GM23338 (cell line): ENCODE results near the gene CKS1B. TPM values are rescaled to one million over a fixed set of nuclear protein-coding genes. Genes with fewer than 3 reads are reported as not detected.
A peak's percentile ranks its signal among the peaks of the same experiment; 100 is the strongest.

Source experiments
- ATAC-seq: fragments of 200-7000 bp; cut with Tn5 transposase; 3 replicates; pipeline ENCODE4 v1.9.1; 2020
- DNase-seq: peaks from one replicate; pipeline ENCODE4 v3.0.0-alpha.2; 2015; ENCODE audit warnings: low spot score
- H2AFZ ChIP-seq: fragments of 200-600 bp; sonication (generic); 2 replicates; pipeline ENCODE4 v1.8.0; 2016; ENCODE audit warnings: antibody characterized with exemption, mild to moderate bottlenecking, moderate library complexity
- H3F3A ChIP-seq: fragments of 200-600 bp; sonication (generic); replicated peaks from 2 replicates; pipeline ENCODE4 v1.8.0; 2017; ENCODE audit warnings: antibody characterized with exemption, mixed run types, low read depth
- H3K27ac ChIP-seq: fragments of 200-600 bp; sonication (generic); 2 replicates; pipeline ENCODE4 v1.6.1; 2016; ENCODE audit warnings: low read depth
- H3K27me3 ChIP-seq: fragments of 200-600 bp; sonication (generic); 2 replicates; pipeline ENCODE4 v1.8.0; 2016; ENCODE audit warnings: mild to moderate bottlenecking, mixed run types, moderate library complexity; ENCODE audit not compliant: insufficient read depth
- H3K36me3 ChIP-seq: fragments of 200-600 bp; sonication (generic); 2 replicates; pipeline ENCODE4 v1.8.0; 2016; ENCODE audit warnings: mild to moderate bottlenecking; ENCODE audit not compliant: insufficient read depth
- H3K4me1 ChIP-seq: fragments of 200-600 bp; sonication (generic); 2 replicates; pipeline ENCODE4 v1.8.0; 2016; ENCODE audit warnings: mild to moderate bottlenecking, moderate library complexity; ENCODE audit not compliant: insufficient read depth
- H3K4me2 ChIP-seq: fragments of 200-600 bp; sonication (generic); 2 replicates; pipeline ENCODE4 v1.7.1; 2017; ENCODE audit warnings: mixed run types
- H3K4me3 ChIP-seq: fragments of 200-600 bp; sonication (generic); 2 replicates; pipeline ENCODE4 v1.6.1; 2016; ENCODE audit warnings: mixed run types
- H3K79me2 ChIP-seq: fragments of 200-600 bp; sonication (generic); replicated peaks from 2 replicates; pipeline ENCODE4 v1.8.0; 2017; ENCODE audit warnings: mild to moderate bottlenecking; ENCODE audit not compliant: insufficient read depth
- H3K9me2 ChIP-seq: fragments of 200-600 bp; sonication (generic); 2 replicates; pipeline ENCODE4 v1.8.0; 2017; ENCODE audit not compliant: insufficient read depth
- H4K20me1 ChIP-seq: fragments of 200-600 bp; sonication (generic); replicated peaks from 2 replicates; pipeline ENCODE4 v1.8.0; 2017; ENCODE audit warnings: mild to moderate bottlenecking; ENCODE audit not compliant: insufficient read depth
- H3K27ac Mint-ChIP-seq: 2 replicates; pipeline ENCODE4 v1.8.0; 2020; ENCODE audit warnings: inconsistent platforms, mild to moderate bottlenecking, moderate library complexity, mixed read lengths
- H3K27me3 Mint-ChIP-seq: 3 replicates; pipeline ENCODE4 v1.8.0; 2022; ENCODE audit warnings: low read depth, mild to moderate bottlenecking, moderate library complexity, mixed read lengths, inconsistent platforms; ENCODE audit not compliant: insufficient read depth, poor library complexity
- H3K36me3 Mint-ChIP-seq: 3 replicates; pipeline ENCODE4 v1.8.0; 2021; ENCODE audit warnings: low read depth, mild to moderate bottlenecking, inconsistent platforms, moderate library complexity, mixed read lengths
- H3K4me1 Mint-ChIP-seq: 3 replicates; pipeline ENCODE4 v1.8.0; 2020; ENCODE audit warnings: mild to moderate bottlenecking, inconsistent platforms, mixed read lengths
- H3K4me3 Mint-ChIP-seq: 3 replicates; pipeline ENCODE4 v1.8.0; 2021; ENCODE audit warnings: moderate library complexity, mild to moderate bottlenecking, inconsistent platforms, mixed read lengths
- H3K9me3 Mint-ChIP-seq: 3 replicates; pipeline ENCODE4 v1.8.0; 2020; ENCODE audit warnings: moderate library complexity, mild to moderate bottlenecking, inconsistent platforms, mixed read lengths
- CREB1 ChIP-seq: fragments of 250-450 bp; sonication (Bioruptor Pico); IDR thresholded peaks from 2 replicates; pipeline ENCODE4 v1.5.0; 2020; ENCODE audit warnings: low read depth, mild to moderate bottlenecking, moderate library complexity
- EZH2 ChIP-seq: fragments of 200-600 bp; sonication (generic); IDR thresholded peaks from one replicate; pipeline ENCODE4 v1.8.0; 2017; ENCODE audit warnings: antibody characterized with exemption, mild to moderate bottlenecking, low read depth; ENCODE audit not compliant: unreplicated experiment
- EZH2phosphoT487 ChIP-seq: fragments of 200-600 bp; sonication (generic); IDR thresholded peaks from one replicate; pipeline ENCODE4 v1.8.1; 2018; ENCODE audit warnings: antibody characterized with exemption; ENCODE audit not compliant: unreplicated experiment
- JUNB ChIP-seq: IDR thresholded peaks from one replicate; pipeline ENCODE4 v1.6.1; 2016; ENCODE audit warnings: antibody characterized with exemption; ENCODE audit not compliant: unreplicated experiment
- POLR2AphosphoS5 ChIP-seq: IDR thresholded peaks from 2 replicates; pipeline ENCODE4 v1.6.1; 2016; ENCODE audit warnings: antibody characterized with exemption, low read depth
- STAT1 ChIP-seq: IDR thresholded peaks from one replicate; pipeline ENCODE4 v1.6.1; 2016; ENCODE audit warnings: antibody characterized with exemption; ENCODE audit not compliant: unreplicated experiment
- ZNF114 ChIP-seq: fragments of 250-450 bp; sonication (Bioruptor Pico); IDR thresholded peaks from 2 replicates; pipeline ENCODE4 v1.5.0; 2020; ENCODE audit warnings: mild to moderate bottlenecking, moderate library complexity
- ZNF331 ChIP-seq: fragments of 250-450 bp; sonication (Bioruptor Pico); IDR thresholded peaks from 2 replicates; pipeline ENCODE4 v1.5.0; 2020; ENCODE audit warnings: low read depth, mild to moderate bottlenecking, moderate library complexity
- polyA plus RNA-seq: library from polyadenylated mRNA; unstranded; fragments of >200 nt; fragmentation: Nextera tagmentation; extraction: Ambion mirVana; gene quantifications from 2 replicates; pipeline ENCODE4 v1.2.1, GENCODE V29; 2016
- total RNA-seq: library from RNA; depleted of rRNA; stranded (reverse); fragments of >200 nt; shearing (Covaris generic); gene quantifications from 2 replicates; pipeline ENCODE4 v1.2.3, GENCODE V29; 2014
- TF ChIP-seq, protein P1 (sequence below): IDR thresholded peaks from 2 replicates; pipeline ENCODE4 v1.6.1; 2016; ENCODE audit warnings: antibody characterized with exemption
- TF ChIP-seq, protein P2 (sequence below): IDR thresholded peaks from one replicate; pipeline ENCODE4 v1.6.1; 2018; ENCODE audit warnings: antibody characterized with exemption; ENCODE audit not compliant: unreplicated experiment
- TF ChIP-seq, protein P3 (sequence below): fragments of 250-450 bp; sonication (Bioruptor Pico); IDR thresholded peaks from 2 replicates; pipeline ENCODE4 v1.5.0; 2020; ENCODE audit warnings: mild to moderate bottlenecking, moderate library complexity
- TF ChIP-seq, protein P4 (sequence below), 2 experiments: fragments of 200-600 bp in 1 of 2; sonication (generic) in 1 of 2; conservative IDR thresholded peaks; 2 replicates each; pipeline versions ENCODE4 v1.5.1 to v1.6.1; 2016 to 2017; ENCODE audit warnings: antibody characterized with exemption in 2 of 2, low read depth in 2 of 2, mild to moderate bottlenecking in 2 of 2, moderate library complexity in 1 of 2

The CKS1B gene
- total and polyA plus RNA-seq, 2 experiments from 2014 or later = 296 to 617 TPM

DNA sequence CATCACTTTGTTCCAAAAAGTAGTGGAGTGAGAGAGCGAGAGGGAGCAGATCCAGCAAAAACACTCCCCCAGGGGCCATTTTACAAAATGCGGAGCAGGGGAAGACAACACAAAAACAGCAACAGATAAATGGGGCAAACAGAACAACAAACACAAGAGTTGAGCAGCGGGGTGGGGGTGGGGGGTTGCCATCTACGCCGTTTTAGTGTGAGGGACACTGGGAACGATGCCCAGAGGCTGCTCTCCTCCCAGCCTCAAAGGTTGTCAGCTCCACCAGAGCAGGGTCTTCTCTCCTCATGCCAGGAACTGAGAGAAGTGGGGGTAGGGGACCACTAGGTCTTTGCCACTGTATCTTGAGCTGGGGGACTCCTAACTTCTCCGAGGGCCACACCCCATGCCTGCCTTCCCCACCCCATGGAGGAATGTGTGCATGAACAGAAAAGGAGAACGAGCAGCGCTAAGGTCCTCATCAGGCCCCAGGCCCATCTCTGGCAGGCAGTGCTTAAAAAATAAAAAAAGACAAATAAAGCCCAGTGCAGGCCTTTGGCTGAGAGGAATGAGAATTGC lies 17.3 kb upstream of the CKS1B start:
- H3K4me2 ChIP-seq = peak overlapping the region; percentile 82
- no peak for ATAC-seq

More for the DNA sequence above, 17.3 kb upstream of the CKS1B start:
- H3K4me1 Mint-ChIP-seq = peaks cover 65% of the 10 kb centered on the region
- DNase-seq = no peak
- H3K9me2 ChIP-seq = no peaks in the 10 kb centered on the region
- H3K27me3 Mint-ChIP-seq = peaks cover 40% of the 10 kb centered on the region
- no peak overlapping the region for H2AFZ ChIP-seq
- peaks cover 26% of the 10 kb centered on the region for H3F3A ChIP-seq
- no peak overlapping the region; the same call in 1 of the 2 replicates for H3K27ac ChIP-seq
- H3K4me3 ChIP-seq = peak overlapping the region; percentile 50
- peaks cover 39% of the 10 kb centered on the region for H3K4me1 ChIP-seq
- H4K20me1 ChIP-seq = peaks cover 19% of the 10 kb centered on the region
- H3K27ac Mint-ChIP-seq = no peak overlapping the region
- peaks cover 25% of the 10 kb centered on the region for H3K36me3 Mint-ChIP-seq
- H3K27me3 ChIP-seq = no peaks in the 10 kb centered on the region
- no peaks in the 10 kb centered on the region for H3K36me3 ChIP-seq
- peaks cover 13% of the 10 kb centered on the region for H3K79me2 ChIP-seq
- no peak for TF ChIP-seq CREB1
- no peak for TF ChIP-seq STAT1
- TF ChIP-seq EZH2phosphoT487 = no peak
- TF ChIP-seq, protein P1, sequence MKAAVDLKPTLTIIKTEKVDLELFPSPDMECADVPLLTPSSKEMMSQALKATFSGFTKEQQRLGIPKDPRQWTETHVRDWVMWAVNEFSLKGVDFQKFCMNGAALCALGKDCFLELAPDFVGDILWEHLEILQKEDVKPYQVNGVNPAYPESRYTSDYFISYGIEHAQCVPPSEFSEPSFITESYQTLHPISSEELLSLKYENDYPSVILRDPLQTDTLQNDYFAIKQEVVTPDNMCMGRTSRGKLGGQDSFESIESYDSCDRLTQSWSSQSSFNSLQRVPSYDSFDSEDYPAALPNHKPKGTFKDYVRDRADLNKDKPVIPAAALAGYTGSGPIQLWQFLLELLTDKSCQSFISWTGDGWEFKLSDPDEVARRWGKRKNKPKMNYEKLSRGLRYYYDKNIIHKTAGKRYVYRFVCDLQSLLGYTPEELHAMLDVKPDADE = no peak
- TF ChIP-seq, protein P2, sequence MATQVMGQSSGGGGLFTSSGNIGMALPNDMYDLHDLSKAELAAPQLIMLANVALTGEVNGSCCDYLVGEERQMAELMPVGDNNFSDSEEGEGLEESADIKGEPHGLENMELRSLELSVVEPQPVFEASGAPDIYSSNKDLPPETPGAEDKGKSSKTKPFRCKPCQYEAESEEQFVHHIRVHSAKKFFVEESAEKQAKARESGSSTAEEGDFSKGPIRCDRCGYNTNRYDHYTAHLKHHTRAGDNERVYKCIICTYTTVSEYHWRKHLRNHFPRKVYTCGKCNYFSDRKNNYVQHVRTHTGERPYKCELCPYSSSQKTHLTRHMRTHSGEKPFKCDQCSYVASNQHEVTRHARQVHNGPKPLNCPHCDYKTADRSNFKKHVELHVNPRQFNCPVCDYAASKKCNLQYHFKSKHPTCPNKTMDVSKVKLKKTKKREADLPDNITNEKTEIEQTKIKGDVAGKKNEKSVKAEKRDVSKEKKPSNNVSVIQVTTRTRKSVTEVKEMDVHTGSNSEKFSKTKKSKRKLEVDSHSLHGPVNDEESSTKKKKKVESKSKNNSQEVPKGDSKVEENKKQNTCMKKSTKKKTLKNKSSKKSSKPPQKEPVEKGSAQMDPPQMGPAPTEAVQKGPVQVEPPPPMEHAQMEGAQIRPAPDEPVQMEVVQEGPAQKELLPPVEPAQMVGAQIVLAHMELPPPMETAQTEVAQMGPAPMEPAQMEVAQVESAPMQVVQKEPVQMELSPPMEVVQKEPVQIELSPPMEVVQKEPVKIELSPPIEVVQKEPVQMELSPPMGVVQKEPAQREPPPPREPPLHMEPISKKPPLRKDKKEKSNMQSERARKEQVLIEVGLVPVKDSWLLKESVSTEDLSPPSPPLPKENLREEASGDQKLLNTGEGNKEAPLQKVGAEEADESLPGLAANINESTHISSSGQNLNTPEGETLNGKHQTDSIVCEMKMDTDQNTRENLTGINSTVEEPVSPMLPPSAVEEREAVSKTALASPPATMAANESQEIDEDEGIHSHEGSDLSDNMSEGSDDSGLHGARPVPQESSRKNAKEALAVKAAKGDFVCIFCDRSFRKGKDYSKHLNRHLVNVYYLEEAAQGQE = no peak
- no peak for TF ChIP-seq JUNB
- TF ChIP-seq, protein P3, sequence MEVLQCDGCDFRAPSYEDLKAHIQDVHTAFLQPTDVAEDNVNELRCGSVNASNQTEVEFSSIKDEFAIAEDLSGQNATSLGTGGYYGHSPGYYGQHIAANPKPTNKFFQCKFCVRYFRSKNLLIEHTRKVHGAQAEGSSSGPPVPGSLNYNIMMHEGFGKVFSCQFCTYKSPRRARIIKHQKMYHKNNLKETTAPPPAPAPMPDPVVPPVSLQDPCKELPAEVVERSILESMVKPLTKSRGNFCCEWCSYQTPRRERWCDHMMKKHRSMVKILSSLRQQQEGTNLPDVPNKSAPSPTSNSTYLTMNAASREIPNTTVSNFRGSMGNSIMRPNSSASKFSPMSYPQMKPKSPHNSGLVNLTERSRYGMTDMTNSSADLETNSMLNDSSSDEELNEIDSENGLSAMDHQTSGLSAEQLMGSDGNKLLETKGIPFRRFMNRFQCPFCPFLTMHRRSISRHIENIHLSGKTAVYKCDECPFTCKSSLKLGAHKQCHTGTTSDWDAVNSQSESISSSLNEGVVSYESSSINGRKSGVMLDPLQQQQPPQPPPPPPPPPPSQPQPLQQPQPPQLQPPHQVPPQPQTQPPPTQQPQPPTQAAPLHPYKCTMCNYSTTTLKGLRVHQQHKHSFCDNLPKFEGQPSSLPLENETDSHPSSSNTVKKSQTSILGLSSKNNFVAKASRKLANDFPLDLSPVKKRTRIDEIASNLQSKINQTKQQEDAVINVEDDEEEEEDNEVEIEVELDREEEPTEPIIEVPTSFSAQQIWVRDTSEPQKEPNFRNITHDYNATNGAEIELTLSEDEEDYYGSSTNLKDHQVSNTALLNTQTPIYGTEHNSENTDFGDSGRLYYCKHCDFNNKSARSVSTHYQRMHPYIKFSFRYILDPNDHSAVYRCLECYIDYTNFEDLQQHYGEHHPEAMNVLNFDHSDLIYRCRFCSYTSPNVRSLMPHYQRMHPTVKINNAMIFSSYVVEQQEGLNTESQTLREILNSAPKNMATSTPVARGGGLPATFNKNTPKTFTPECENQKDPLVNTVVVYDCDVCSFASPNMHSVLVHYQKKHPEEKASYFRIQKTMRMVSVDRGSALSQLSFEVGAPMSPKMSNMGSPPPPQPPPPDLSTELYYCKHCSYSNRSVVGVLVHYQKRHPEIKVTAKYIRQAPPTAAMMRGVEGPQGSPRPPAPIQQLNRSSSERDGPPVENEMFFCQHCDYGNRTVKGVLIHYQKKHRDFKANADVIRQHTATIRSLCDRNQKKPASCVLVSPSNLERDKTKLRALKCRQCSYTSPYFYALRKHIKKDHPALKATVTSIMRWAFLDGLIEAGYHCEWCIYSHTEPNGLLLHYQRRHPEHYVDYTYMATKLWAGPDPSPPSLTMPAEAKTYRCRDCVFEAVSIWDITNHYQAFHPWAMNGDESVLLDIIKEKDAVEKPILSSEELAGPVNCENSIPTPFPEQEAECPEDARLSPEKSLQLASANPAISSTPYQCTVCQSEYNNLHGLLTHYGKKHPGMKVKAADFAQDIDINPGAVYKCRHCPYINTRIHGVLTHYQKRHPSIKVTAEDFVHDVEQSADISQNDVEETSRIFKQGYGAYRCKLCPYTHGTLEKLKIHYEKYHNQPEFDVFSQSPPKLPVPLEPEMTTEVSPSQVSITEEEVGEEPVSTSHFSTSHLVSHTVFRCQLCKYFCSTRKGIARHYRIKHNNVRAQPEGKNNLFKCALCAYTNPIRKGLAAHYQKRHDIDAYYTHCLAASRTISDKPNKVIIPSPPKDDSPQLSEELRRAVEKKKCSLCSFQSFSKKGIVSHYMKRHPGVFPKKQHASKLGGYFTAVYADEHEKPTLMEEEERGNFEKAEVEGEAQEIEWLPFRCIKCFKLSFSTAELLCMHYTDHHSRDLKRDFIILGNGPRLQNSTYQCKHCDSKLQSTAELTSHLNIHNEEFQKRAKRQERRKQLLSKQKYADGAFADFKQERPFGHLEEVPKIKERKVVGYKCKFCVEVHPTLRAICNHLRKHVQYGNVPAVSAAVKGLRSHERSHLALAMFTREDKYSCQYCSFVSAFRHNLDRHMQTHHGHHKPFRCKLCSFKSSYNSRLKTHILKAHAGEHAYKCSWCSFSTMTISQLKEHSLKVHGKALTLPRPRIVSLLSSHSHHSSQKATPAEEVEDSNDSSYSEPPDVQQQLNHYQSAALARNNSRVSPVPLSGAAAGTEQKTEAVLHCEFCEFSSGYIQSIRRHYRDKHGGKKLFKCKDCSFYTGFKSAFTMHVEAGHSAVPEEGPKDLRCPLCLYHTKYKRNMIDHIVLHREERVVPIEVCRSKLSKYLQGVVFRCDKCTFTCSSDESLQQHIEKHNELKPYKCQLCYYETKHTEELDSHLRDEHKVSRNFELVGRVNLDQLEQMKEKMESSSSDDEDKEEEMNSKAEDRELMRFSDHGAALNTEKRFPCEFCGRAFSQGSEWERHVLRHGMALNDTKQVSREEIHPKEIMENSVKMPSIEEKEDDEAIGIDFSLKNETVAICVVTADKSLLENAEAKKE (CRISPR knock-in tag) = no peak
- TF ChIP-seq, protein P4, sequence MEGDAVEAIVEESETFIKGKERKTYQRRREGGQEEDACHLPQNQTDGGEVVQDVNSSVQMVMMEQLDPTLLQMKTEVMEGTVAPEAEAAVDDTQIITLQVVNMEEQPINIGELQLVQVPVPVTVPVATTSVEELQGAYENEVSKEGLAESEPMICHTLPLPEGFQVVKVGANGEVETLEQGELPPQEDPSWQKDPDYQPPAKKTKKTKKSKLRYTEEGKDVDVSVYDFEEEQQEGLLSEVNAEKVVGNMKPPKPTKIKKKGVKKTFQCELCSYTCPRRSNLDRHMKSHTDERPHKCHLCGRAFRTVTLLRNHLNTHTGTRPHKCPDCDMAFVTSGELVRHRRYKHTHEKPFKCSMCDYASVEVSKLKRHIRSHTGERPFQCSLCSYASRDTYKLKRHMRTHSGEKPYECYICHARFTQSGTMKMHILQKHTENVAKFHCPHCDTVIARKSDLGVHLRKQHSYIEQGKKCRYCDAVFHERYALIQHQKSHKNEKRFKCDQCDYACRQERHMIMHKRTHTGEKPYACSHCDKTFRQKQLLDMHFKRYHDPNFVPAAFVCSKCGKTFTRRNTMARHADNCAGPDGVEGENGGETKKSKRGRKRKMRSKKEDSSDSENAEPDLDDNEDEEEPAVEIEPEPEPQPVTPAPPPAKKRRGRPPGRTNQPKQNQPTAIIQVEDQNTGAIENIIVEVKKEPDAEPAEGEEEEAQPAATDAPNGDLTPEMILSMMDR (conservative IDR thresholded peaks at IDR 0.05; ENCODE audit: low read depth in 2 of 2) = no peak
- no peak for TF ChIP-seq ZNF114
- TF ChIP-seq EZH2 = no peak
- TF ChIP-seq ZNF331 (CRISPR knock-in tag) = no peak
- no peak for TF ChIP-seq POLR2AphosphoS5
- peak overlapping the region; percentile 90 for H3K4me3 Mint-ChIP-seq
- H3K9me3 Mint-ChIP-seq = no peaks in the 10 kb centered on the region
